Measurements from ENCODE around the gene RIPK1.

- TF ChIP-seq GATA2 (IDR thresholded peaks at IDR 0.05; ENCODE audit: low read depth, low read length) (no peak), GATA3 (IDR thresholded peaks at IDR 0.05; ENCODE audit: low read depth, low read length) (no peak)
Measured at GRCh38 chr6:3137057-3137777, 68.9 kb downstream of the RIPK1 start.
